ENCODE data around the gene P4HA1. TPM values are rescaled to one million over a fixed set of nuclear protein-coding genes. Genes with fewer than 3 reads are reported as not detected.

P4HA1 gene
- total RNA-seq, 2 donors from 2014 or later: 16.2 to 26.8 TPM

DNA sequence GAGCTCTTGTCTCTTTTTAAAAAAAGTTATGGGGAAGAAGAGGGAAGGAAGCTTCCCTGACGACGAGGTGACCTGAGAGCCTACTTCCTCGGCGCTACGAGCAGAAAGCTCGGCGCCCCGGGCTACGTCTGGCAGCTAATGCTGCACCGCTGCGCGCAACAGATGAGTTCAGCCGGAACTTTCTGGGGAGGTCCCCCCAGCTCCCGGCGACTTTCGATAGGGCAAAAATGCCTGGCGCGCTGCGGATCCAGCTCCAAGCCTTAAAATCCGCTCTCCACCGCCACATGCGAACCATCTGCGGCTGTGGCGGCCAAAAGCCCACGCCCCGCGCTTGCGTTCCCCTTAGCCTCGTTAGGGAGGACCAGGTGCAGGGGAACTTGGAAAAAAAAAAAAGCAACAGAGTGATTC is 621 bp downstream of the P4HA1 start:
- under 1% methylated on average over 29 of the region's 29 CpGs for WGBS
- peak; percentile 33 for TF ChIP-seq POLR2A (IDR thresholded peaks at IDR 0.05)
- no peak for TF ChIP-seq POLR2AphosphoS5 (IDR thresholded peaks at IDR 0.05)
- TF ChIP-seq, protein P1, sequence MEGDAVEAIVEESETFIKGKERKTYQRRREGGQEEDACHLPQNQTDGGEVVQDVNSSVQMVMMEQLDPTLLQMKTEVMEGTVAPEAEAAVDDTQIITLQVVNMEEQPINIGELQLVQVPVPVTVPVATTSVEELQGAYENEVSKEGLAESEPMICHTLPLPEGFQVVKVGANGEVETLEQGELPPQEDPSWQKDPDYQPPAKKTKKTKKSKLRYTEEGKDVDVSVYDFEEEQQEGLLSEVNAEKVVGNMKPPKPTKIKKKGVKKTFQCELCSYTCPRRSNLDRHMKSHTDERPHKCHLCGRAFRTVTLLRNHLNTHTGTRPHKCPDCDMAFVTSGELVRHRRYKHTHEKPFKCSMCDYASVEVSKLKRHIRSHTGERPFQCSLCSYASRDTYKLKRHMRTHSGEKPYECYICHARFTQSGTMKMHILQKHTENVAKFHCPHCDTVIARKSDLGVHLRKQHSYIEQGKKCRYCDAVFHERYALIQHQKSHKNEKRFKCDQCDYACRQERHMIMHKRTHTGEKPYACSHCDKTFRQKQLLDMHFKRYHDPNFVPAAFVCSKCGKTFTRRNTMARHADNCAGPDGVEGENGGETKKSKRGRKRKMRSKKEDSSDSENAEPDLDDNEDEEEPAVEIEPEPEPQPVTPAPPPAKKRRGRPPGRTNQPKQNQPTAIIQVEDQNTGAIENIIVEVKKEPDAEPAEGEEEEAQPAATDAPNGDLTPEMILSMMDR (IDR thresholded peaks at IDR 0.05): no peak
- intact Hi-C loops (cut with DNase I): loop anchor here (5.0 kb wide), 2 partner anchors 71 to 151 kb away; partner anchors contain the start of genes DNAJC9, ECD and FAM149B1
- no peaks in the 10 kb centered on the region for H3K9me3 ChIP-seq
- no peaks in the 10 kb centered on the region for H3K36me3 ChIP-seq
- H3K27me3 ChIP-seq (replicated peaks; ENCODE audit: insufficient read depth): no peaks in the 10 kb centered on the region
- H3K4me3 ChIP-seq: peak overlapping the region; percentile 58 to 68
- peak overlapping the region; percentile 93 to 96 for H3K27ac ChIP-seq
- peak; percentile 73 for DNase-seq (ENCODE audit: low spot score)
- no peaks in the 10 kb centered on the region for H3K4me1 ChIP-seq (replicated peaks)

DNA sequence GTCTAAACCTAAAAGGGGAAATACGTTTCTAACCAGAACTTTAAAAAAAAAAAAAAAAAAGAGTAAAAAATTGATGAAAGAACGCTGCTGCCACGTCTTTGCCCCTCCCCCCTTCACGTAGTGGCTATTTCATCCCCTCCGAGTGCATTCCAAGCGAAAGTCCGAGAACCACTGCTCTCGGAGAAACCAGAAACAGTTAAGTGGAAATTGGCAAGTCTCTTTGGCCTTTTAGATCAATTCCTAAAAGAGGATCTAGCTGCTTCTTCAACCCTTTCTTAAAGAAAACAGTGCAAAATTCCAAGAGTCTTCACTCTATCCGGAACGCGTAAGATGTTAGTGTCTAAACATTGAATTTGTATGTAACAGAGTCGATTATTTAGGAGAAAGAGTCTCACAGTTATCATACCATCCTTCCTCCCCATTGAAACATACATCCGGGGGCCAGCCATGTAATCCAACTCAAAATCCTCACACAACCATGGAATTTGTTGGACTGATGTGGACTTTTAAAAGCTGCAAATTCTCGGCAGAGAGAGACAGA is 1.1 kb downstream of the P4HA1 start:
- Histone ChIP-seq H3K4me3 (peak overlapping the region; percentile 58 to 68), H3K27me3 (replicated peaks; ENCODE audit: insufficient read depth) (no peaks in the 10 kb centered on the region), H3K4me1 (replicated peaks) (no peaks in the 10 kb centered on the region), H3K27ac (peak overlapping the region; percentile 93 to 96), H3K36me3 (no peaks in the 10 kb centered on the region), H3K9me3 (no peaks in the 10 kb centered on the region)
- DNase-seq (ENCODE audit: low spot score): peak; percentile 39
- intact Hi-C loops (cut with DNase I): loop anchor here (5.0 kb wide), 2 partner anchors 72 to 152 kb away; partner anchors contain the start of genes DNAJC9, ECD and FAM149B1
- WGBS: under 1% methylated on average over 14 of the region's 14 CpGs
- TF ChIP-seq, protein P1 (IDR thresholded peaks at IDR 0.05): no peak
- TF ChIP-seq POLR2AphosphoS5 (IDR thresholded peaks at IDR 0.05): peak; percentile 26
- TF ChIP-seq POLR2A (IDR thresholded peaks at IDR 0.05): no peak

DNA sequence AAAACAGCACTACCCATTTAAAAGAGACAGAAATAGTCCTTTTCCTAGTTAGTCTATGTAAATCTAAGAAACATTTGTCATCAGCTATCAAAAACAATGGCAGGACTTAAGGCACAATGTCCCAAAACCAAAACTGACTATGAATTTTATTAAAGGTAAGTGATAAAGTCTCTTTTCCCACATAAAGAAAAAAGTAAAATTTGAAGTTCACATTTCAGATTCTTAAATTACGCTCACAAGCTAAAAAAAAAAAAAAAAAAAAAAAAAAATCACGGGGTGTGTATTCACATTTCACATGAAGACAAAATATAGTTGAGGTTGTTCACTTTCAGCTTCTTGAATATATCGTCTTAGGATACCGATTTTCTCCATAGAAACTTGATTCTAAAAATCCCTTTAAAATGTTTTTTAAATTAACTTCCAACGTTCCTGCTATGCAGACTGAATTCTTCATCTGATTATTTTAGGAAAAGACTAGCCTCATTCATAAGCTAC is 1.6 kb downstream of the P4HA1 start:
- Histone ChIP-seq H3K9me3 (no peaks in the 10 kb centered on the region), H3K4me3 (peak overlapping the region; percentile 58 to 68), H3K4me1 (replicated peaks) (no peaks in the 10 kb centered on the region), H3K27ac (peak overlapping the region; percentile 93 to 96), H3K27me3 (replicated peaks; ENCODE audit: insufficient read depth) (no peaks in the 10 kb centered on the region), H3K36me3 (no peaks in the 10 kb centered on the region)
- no peak for TF ChIP-seq POLR2AphosphoS5 (IDR thresholded peaks at IDR 0.05)
- TF ChIP-seq, protein P1 (IDR thresholded peaks at IDR 0.05): no peak
- no peak for TF ChIP-seq POLR2A (IDR thresholded peaks at IDR 0.05)
- WGBS: 2% methylated on average over 5 of the region's 5 CpGs
- DNase-seq (ENCODE audit: low spot score): no peak
- intact Hi-C loops (cut with DNase I): loop anchor here (5.0 kb wide), 2 partner anchors 72 to 152 kb away; partner anchors contain the start of genes DNAJC9, ECD and FAM149B1

DNA sequence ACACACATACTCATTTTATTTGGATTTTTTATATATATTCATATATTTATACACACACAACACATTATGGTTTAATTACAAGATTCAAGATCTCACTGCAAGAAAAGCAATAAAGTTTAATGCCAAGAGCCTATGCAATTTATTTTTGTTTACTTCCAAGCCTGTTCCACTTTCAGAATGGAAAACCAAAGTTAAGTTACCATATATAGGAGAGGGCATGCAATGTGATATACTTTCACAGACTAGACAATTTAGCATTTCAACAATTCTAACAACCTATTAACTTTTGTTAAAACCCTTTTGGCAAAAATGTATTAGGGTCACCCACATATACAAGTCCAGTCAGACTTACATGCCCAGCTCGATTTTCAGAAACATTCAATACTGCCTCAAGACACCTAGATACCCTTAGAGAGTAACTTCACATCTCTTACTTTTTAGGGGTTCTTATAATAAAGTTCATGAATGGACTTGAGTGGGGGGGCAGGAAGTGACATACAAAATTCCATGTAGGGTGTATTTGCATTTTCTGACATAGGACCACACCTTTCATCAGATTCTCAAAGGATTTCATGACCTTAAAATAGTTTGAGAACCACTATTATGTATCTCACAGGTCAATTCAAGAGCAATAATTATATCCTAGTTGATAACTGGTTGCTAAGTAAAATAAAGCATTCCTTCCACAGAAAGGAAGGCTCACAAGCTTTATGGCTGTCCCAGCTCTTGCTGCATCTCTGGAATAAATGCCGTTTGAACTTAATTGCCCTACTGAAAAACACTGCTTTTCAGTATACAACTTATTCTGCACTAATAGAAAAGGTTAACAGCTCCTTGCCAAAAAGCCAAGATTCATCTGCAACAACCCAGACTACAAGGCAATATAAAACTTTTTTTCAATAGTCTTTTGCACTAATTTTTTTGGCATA is 2.5 kb downstream of the P4HA1 start:
- DNase-seq (ENCODE audit: low spot score): no peak
- intact Hi-C loops (cut with DNase I): no loop called here
- Histone ChIP-seq H3K4me1 (replicated peaks) (no peaks in the 10 kb centered on the region), H3K27me3 (replicated peaks; ENCODE audit: insufficient read depth) (no peaks in the 10 kb centered on the region), H3K36me3 (no peaks in the 10 kb centered on the region), H3K9me3 (no peaks in the 10 kb centered on the region), H3K27ac (no peak overlapping the region), H3K4me3 (no peak overlapping the region)
- WGBS: 32% methylated on average over 2 of the region's 2 CpGs
- TF ChIP-seq POLR2A (IDR thresholded peaks at IDR 0.05): no peak
- no peak for TF ChIP-seq POLR2AphosphoS5 (IDR thresholded peaks at IDR 0.05)
- TF ChIP-seq, protein P1 (IDR thresholded peaks at IDR 0.05): no peak

Data from prostate gland (tissue), 2 donors.